Endometrium (tissue), 2 donors: Measurements from ENCODE around the gene HDAC4.
"Not testable (repeated sequence)": the region's sequence is repeated elsewhere in the genome, so short reads cannot be mapped to it uniquely, and the experiment has no call there.

Experiments used
- FAIRE-seq: peaks from 2 replicates; lab custom pipeline; 2012; peaks lifted over from hg19 to GRCh38; lab: Jason Lieb, UNC
- donor health status: control.
- donor health status: control.

Gene HDAC4

DNA sequence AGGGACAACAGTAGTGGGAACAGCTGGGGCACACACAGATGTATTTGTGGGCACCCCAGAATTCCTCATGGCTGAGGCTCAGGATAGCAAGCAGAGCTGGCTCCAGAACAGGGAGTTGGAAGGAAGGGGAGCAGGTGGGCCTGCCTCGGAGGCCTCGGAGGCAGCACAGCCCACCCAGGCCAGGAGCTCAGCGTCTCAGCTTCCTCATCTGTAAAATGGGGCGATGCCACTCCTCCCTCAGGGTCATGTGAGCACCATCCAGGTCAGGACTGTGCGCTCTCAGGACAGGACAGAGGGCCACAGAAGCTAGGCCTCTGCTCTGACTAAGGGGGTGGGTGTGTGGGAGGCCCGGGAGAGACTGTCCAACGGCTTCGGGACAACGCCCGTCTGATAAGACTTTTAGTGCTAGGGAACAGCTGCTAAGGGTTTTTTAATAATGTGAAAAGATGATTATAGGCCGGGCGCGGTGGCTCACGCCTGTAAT is 106.2 kb downstream of the HDAC4 start:
- FAIRE-seq, result no peak

DNA sequence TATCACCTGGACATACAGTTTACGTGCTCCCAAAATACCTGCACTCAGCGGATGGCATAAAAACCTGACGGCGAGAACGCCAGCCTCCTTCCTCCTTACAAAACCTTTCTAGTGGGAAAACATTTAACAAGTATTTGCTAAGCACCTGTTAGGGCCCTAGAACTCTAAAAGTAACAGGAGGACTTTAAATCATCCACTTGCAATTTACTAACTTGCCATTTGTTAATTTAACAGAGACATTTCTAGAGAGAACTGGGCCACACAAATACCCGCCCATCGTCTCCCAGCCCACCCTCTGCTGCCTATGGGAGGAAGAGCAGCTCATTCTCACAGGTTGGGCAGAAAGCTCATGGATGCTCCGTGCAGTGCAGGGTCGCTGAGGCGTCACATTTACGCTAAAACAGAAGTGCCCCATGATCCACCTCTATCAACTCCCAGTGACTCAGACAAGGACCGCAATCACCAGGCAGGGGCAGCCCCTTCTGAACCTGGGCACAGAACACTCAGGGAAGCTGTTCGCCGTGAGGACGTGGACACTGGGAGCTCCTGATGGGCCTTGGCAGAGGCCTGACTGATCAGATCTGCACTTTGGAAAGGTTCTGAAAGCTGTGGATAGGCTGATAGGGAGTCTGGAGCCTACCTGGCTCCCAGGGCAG is 106.9 kb downstream of the HDAC4 start:
- no peak for FAIRE-seq

DNA sequence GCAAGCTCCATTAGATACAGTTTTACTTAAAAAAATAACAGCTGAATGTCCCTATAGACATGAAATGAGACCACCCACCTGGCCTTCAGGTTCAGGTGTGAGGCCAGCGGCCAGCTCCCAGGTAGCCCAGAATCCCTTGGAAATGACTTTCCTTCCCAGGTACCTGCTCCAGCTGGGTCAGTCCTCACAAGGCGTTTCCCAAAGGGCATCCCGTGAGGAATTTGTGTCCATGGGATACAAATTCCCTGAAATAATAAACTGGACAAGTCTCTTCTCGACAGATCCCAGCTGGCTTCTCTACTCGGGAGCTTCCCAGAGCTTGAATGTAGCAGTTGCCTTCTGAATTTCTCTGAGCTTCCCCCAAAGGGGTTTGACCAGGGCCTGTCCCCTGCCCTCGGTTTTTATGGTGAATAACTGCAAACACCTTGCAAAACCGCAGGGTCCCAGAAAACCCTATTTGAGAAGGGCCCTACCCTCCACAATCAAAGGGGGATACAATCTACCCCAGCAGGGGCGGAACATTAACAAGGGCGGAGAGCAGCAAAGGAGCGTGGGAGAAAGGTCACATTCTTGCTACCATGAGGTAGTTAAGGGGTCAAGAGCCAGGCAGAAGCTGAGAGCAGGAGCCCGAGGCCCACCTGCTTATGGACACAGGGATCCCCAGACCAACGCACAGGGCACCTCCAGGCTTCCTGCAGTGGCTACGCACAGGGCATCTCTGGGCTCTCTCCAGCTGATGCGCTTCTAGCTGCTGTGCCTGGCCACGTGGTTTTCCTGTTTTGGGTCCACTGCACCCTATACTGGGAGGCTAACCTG is 107.7 kb downstream of the HDAC4 start:
- FAIRE-seq, result no peak

DNA sequence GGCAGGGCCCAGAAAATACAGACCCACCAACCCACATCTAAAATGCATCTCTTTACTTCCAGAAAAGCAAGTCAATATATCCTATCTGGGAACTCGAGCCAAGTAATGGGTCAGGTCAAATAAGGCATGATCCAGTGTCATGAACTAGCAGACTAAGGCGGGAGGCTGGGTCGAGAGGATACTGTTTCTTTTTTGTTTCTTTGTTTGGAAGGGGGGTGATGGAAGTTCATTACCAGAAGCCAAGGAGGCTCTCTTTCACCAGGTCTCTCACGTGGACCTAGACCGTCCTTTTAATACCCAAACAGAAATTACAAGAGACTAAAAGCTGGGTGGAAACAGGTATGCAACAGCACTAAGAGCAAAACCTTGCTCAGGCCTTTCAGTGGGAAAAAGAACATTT is 108.3 kb downstream of the HDAC4 start:
- FAIRE-seq, result no peak

DNA sequence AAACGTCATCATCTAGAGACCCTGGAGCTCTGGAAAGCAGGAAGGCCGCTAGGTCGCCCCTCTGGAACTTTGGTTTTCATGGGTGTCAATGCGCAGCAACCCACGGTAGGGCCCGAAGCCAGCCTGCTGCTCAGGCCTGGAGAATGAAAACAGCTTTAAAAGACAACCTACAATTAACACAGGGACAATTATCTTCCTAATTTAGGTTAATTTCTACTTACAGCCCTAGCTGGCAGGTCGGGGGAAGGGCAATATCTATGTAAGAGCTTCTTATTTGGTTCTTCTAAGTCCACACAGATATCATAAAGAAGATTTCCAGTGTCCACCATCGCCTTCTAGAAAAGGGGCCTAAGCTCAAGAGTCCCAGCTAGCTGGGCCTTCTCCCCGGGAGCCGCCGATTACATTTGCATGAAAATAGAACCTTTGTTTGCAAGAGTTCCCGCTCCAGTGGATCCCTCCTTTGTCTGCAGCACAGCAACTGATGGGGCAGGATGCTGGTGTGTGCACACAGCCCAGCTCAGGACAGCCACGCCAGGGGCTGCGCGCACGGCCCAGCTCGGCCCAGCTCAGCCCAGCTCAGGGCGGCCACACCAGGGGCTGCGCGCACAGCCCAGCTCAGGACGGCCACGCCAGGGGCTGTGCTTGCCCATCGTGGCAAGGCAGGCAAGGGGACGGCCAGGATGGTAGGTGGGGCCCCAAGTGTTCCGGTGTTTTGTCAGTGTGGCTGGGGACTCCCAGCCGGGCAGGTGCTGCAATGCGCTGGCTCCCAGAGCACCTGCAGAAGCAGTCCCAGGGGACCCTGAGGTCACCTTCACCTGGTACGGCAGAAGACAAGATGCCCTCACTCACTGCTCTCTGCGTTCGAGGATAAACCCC is 109.1 kb downstream of the HDAC4 start:
- FAIRE-seq, result no peak

DNA sequence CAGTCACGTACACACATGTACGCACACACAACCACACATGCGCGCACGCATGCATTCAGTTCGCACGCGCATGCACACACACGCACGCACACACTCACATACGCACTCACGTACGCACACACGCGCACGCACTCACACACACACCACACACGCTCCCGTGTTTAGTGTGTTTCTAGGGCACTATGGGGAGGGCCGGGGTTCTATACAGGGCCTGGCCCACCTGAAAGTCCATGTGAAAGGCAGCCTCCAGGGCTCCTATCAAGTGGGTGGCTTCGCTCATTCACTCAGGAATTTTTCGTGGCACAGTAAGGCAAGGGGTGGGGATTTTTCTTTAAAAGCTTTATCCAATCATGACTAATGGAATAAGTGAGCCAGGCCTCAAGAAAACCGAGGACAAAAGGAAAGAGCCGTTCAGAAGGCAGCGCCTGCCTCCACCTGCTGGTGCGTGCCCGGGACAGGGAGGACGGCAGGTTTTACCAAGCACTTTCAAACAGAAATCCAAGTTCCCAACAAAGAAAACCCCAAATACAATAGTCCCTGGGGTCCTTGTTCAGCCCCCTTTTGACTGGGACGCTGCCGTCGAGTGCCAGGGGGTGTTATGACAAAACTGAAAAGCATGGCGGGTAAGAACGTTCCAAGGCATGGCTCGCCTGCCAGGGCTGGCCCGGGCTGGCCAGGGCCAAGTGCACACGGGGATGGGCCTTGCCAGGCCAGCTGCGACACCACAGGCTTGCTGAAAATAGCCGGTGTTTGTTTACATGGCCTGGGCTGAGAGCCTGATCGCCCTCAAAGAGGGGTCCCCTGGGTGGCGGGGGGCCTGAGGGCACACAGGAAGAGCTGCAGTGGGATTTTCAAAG is 110.0 kb downstream of the HDAC4 start:
- FAIRE-seq, result no peak

DNA sequence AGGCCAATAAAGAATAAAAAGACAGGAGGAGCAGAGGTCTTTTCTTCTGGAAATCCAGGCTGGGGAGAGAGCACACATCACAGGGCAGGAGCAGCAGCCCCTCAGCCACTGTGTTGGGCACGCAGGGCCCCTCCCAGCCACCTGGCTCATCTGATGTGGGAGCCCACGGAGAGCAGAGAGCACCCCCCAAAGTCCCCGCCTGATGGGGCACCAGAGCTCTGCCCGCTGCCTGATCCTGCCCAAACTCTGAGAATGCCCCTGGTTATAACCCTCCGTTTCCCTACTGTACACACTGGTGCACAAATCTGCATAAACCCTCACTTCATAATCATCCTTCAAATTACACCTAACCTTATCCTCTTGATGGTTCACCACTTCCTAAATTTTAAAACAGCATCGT is 111.3 kb downstream of the HDAC4 start:
- FAIRE-seq, result no peak

DNA sequence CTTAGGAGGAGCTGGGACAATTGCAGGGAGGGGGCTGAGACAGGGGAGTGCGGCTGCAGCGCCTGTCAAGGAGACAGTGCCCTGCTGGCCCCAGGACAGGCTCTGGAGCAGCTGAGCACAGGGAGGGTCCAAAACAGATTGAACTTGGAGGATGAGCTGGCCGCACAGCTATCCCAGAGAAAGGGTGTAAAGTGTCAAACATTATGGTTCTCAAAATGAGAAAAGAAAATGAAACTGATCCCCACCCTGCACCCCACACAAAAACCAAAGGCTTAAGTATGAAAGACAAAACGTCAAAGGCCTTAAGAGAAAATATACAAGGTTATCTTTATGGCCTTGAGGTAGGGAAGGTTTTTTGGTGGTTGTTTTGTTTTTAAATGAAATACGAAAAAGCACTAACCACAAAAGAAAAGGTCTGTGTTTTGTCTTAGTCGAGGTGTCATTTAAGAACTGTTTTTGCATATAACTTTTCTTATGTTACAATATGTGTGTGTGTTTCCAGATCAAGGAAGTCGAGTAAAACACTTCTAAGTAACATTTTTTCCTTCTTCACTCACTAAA is 111.8 kb downstream of the HDAC4 start:
- peak; percentile 67 for FAIRE-seq

DNA sequence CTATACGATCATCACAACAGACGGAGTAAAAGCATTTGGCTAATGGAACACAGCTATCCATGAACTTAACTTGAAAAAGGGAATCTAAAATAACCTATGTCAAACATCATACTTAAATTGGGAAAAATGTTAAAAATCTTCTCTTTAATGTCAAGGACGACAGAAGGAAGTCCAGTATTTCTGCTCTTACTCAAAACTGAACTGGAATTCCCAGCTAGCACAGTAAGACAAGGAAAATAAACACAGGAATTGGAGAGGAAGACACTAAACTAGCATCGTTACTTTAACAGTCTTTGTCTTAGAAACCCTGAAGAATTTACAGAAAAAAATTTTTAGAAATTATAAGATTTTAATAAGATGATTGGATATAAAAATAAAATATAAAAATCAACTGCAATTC is 112.6 kb downstream of the HDAC4 start:
- FAIRE-seq, result peak; percentile 85

DNA sequence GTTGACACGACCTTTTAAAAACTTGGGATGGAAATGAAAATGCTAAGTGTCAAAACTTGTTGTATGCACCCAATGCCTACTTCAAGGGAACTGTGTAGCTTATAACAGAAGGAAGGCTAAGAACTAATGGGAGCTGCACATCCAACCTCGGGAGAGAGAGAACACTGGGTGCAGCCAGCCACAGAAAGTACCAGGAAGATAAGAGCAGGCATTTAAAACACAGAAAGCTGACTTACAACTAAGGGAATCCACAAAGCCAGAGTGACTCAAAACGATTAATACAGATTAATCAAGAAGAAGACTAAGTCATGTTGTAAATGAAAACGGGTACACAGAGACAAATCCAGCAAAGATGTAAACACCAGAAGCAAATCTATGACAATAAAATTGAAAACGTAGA is 113.4 kb downstream of the HDAC4 start:
- no peak for FAIRE-seq

DNA sequence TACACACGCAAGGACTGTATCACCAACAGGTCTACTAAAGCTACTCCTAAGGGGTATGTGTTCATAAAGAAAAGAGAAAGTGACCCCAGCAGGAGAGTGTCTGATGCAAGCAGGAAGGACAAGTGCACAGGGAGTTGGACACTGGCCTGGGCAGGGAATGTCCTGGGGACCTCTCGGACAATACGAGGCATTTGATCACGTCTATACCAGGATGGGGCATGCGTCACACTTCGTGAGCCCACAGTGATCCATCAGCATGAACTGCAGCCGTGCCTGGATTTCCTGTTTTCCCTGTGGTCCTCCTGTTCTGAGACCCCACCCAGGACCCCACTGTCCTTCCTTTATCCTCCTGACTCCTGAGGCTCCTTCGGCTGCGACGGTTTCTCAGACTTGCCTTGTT is 113.9 kb downstream of the HDAC4 start:
- no peak for FAIRE-seq

DNA sequence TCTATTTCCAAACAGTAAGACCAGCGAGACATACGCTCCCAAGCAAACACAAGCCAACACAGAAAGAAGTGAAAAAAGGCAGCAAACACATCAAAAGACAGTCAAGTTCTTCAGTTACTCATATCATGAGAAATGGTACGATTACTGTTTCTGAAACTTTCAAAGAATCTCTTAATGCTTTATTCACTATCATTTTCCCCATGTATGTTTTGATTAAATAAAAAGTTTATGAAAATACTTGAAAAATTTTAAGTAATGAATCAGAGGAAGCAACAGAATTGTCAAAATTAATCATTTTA is 114.9 kb downstream of the HDAC4 start:
- no peak for FAIRE-seq

DNA sequence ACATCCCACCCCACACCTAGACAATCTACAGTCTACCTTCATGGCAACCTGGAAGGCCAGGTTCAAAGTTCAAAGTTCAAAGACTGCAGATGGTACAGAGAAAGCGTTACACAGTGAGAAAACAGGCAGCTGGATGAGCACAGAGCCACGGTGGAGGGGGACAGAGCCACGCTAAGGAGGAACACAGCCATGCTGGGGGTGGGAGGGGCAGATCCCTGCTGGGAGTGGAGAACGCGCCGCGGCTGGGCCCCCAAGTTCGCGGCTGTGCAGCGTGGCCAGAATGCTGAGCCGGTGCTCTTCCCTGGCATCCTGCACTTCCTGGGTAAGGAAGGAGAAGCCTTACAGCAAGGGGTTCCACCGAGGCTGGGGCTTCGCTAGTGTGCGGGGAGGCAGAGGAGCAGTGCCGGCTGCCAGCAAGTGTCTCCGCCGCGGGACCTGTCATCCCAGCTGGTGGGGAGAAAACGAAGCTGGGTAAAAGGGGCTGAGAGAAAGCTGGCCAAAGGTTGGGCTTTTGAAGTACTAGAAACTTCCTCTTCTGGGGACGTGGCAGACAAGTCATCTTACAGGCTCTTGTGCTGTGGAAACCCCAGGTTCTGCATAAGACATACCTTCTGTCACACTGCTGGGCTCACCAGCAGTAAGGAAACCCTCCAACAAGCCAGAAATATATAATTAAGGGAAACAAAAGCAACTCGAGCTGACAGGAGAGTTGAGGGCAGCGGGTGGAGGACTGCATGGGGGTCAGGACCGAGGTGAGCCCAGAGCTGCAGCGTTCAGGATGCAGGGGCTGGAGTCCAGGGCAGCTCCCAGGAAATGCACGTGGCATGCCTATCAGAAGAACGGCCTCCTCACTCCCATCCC is 115.5 kb downstream of the HDAC4 start:
- no peak for FAIRE-seq

DNA sequence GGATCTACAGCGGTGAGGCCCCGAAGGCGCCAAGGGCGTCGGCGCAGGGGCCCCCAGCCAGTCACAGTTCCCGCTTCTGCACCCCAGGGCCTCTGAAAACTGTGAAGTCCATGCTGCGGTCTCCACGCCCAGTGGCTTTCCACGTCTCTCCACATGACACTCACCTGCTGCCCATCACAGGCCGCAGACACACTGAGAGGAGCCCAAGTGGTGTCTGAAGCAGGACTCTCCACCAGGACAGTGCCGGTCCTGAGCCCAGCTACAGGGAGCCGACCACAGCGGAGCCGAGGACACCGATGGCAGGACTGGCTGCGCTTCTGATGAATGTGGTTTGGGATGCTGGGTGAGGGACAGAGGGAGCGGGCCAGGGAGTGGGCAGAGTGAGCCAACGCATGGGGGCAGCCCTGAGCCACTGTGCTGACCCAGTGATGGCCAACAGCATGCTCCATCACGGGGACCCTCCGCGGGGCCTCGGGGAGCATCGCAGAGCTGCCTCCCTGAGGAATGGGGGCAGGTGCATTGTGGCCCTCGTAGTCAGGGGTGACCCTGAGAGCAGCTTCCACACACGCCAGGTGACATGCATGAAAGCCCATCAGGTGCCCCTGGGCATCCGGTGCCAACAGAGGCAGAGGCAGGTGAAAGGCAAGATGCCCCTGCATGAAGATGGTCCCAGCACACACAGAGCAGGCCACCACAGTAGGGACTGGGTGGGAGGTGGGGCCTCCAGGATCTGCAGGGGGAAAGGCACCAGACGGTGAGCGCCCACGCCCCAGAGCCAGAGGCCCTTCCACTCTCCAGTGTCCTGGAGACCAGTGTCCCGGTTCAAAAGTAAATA is 116.6 kb downstream of the HDAC4 start:
- FAIRE-seq, result no peak

DNA sequence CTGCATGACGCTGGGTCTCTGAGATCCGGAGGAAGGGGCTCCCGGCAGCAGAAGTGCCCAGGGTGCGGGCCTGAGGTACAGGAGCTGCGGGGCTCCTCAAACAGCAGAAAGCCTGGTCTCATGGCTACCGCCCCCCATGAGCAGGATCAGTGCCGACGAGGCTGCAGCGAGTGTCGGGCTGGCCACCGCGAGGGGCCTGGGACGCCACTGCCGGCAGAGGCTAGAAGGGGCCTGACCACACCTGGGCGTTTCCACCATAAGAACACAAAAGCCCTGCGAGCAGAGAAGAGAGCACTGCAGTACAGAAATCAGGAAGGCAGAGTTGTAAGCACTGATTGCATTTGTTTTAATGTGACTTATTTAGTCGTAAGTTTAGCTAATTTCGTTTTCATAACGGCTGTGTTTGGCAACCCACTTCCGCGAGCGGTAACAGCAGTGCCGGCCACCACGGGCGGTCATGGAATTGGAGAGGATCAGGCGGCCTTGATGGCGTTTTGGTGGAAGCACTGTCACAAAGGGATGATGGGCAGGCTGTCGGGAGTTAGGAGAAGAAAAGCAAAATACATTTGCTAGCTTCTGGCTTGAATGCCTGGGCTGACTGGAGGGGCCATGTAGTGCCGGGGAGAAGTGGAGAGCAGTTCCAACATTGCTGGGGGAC is 117.4 kb downstream of the HDAC4 start:
- no peak for FAIRE-seq

DNA sequence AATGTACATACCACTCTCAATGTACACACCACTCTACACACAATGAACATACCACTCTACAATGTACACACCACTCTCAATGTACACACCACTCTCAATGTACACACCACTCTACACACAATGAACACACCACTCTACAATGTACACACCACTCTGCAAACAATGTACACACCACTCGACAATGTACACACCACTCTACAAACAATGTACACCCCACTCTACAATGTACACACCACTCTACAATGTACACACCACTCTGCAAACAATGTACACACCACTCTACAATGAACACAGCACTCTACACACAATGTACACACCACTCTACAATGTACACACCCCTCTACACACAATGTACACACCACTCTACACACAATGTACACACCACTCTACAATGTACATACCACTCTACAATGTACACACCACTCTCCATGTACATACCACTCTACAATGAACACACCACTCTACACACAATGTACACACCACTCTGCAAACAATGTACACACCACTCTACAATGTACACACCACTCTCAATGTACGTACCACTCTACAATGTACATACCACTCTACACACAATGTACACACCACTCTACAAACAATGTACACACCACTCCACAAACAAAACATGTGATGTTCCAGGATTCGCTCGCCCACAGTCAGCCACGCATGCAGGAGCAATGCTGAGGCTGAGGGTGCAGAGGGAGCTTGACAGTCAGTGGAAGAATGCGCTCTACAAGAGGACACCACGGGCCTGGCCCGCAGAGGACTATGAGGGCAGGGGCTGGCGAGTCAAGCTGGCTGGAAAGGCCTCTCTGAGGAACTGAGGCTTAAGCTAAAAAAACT is 118.2 kb downstream of the HDAC4 start:
- FAIRE-seq, result no peak

DNA sequence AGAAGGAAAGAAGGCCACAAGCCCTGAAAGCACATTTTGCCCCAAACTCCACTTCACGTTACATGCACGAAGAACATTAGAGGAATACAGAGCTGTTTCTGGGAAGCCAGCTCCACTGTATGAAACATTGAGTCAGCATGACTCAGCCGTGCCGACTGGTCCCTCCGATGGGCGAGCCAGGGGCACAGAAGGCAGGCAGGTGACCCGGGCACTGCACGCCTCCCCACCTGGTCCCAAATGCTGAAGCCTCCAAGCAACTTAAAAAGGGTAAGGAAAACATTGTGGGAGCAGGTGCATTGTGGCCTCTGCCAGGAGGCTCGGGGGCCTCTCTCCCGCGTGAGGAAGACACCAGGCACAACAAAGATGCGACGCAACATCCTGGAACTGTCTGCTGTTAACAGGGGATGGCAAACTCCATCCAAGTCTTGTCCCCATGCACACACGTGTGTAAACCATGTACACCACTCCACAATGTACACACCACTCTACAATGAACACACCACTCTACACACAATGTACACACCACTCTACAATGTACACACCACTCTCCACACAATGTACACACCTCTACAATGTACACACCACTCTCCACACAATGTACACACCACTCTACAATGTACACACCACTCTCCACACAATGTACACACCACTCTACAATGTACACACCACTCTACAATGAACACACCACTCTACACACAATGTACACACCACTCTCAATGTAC is 120.4 kb downstream of the HDAC4 start:
- not testable (repeated sequence) for FAIRE-seq
